Measurements from ENCODE around the gene TMPRSS13. TPM values are rescaled to one million over a fixed set of nuclear protein-coding genes. Genes with fewer than 3 reads are reported as not detected.

TMPRSS13 gene
- total RNA-seq, 1 experiment from 2014 or later, result 0.50 TPM

DNA sequence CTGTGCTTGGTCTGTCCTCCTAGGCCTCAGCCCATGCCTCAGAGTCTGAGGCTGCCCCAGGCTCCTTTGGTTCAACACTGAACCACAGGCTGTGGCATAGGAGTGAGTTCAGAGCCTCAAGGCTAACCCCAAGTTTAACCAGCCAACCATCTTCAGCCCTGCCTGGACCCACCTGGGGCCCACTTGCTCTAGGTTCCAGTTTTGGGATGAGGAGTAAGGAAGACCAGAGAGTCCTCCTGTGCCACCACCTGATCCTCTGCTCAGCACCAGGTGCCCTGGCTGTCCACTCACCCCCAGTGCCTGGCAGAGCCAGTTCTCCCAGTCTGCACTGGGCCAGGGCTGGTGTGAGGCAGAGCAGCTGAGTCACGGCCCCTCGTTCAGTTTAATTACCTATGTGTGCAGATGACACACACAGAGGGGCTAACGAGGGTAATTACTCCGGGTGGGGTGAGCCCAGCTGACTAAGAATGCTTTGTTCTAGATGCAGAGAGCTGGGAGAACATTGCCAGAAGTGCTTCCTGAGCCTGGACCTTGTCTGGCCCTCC, 12.0 kb upstream of the TMPRSS13 start:
- Histone ChIP-seq H3K4ac (ENCODE audit: low read depth, low read length) (no peak overlapping the region), H3T11ph (ENCODE audit: low read length) (no peak overlapping the region), H3K9ac (ENCODE audit: extremely low read depth, insufficient read length, low read length) (no peak overlapping the region), H2BK15ac (ENCODE audit: low read depth, low read length) (no peak overlapping the region), H4K91ac (ENCODE audit: insufficient read length, low read depth, low read length) (no peak overlapping the region), H2BK5ac (ENCODE audit: insufficient read length, low read length) (no peak overlapping the region), H4K8ac (replicated peaks; ENCODE audit: insufficient read length, low read depth, low read length) (no peak overlapping the region), H3K27me3 (ENCODE audit: insufficient read depth, low read length) (no peaks in the 10 kb centered on the region), H3K9me3 (ENCODE audit: control insufficient read depth, low read depth, low read length) (no peaks in the 10 kb centered on the region), H3K4me2 (ENCODE audit: insufficient read depth, insufficient read length, low read length) (no peak overlapping the region), H4K5ac (ENCODE audit: insufficient read length, low read depth, low read length) (no peak overlapping the region), H4K20me1 (ENCODE audit: control insufficient read depth, insufficient read depth, insufficient read length) (no peaks in the 10 kb centered on the region), H2AFZ (ENCODE audit: low read length) (no peak overlapping the region), H3K27ac (ENCODE audit: insufficient read length, low read depth, low read length) (no peak overlapping the region), H2AK5ac (ENCODE audit: insufficient read length, low read length) (no peak overlapping the region), H2BK120ac (ENCODE audit: low read depth, low read length, poor library complexity, severe bottlenecking) (no peak overlapping the region), H3K23ac (ENCODE audit: insufficient read length, low read depth, low read length) (no peak overlapping the region), H2BK20ac (ENCODE audit: low read depth, low read length, poor library complexity, severe bottlenecking) (no peak overlapping the region), H3K14ac (ENCODE audit: insufficient read depth, low read length) (no peak overlapping the region; the same call in 1 of the 2 replicates), H3K79me1 (ENCODE audit: insufficient read depth, low read depth, low read length, poor library complexity, severe bottlenecking) (no peaks in the 10 kb centered on the region), H2BK12ac (ENCODE audit: insufficient read length, low read depth, low read length) (no peak overlapping the region), H3K56ac (ENCODE audit: insufficient read length, low read depth, low read length) (no peak overlapping the region), H3K18ac (ENCODE audit: insufficient read length, low read depth, low read length) (no peak overlapping the region), H3K79me2 (ENCODE audit: insufficient read depth, low read length) (no peaks in the 10 kb centered on the region), H3K4me1 (ENCODE audit: insufficient read depth, low read length) (no peaks in the 10 kb centered on the region), H3K23me2 (ENCODE audit: insufficient read length, low read depth, low read length, poor library complexity, severe bottlenecking) (no peaks in the 10 kb centered on the region)
- Mint-ChIP-seq H3K36me3 (ENCODE audit: insufficient read depth in 1 of 3, low read depth in 3 of 3) (no peaks in the 10 kb centered on the region; a peak in 1 of 7 replicates), H3K27ac (no peak overlapping the region), H3K4me1 (peaks cover under 1 to 2% of the 10 kb centered on the region in 2 experiments; a peak in 1 of 4 replicates), H3K27me3 (ENCODE audit: low read depth) (no peaks in the 10 kb centered on the region; the same call in 1 of the 2 replicates), H3K9me3 (no peaks in the 10 kb centered on the region), H3K4me3 (no peak overlapping the region)
- no CpG with 5 or more reads among the region's 4 CpGs for WGBS (ENCODE audit: extremely low coverage, insufficient read length, low lambda C conversion rate)
- no peak for DNase-seq
- TF ChIP-seq CTCF (conservative IDR thresholded peaks at IDR 0.05), result no peak
